Progenitor cell of endocrine pancreas (in vitro differentiated cells): ENCODE data around the gene TMA7B. TPM values are rescaled to one million over a fixed set of nuclear protein-coding genes. Genes with fewer than 3 reads are reported as not detected.
"Not testable (repeated sequence)": the region's sequence is repeated elsewhere in the genome, so short reads cannot be mapped to it uniquely, and the experiment has no call there.

Experiments
- DNase-seq: peaks from one replicate; pipeline ENCODE4 v3.0.0; 2021; ENCODE audit warnings: low spot score; ENCODE audit not compliant: unreplicated experiment
- H3K27ac Mint-ChIP-seq: 2 replicates; pipeline ENCODE4 v1.8.0; 2021; ENCODE audit warnings: mild to moderate bottlenecking, moderate library complexity, mixed read lengths
- H3K27me3 Mint-ChIP-seq: 2 replicates; pipeline ENCODE4 v1.8.0; 2021; ENCODE audit warnings: mixed read lengths
- H3K36me3 Mint-ChIP-seq: 2 replicates; pipeline ENCODE4 v1.8.0; 2022; ENCODE audit warnings: mixed read lengths; ENCODE audit not compliant: insufficient read depth
- H3K4me1 Mint-ChIP-seq: 2 replicates; pipeline ENCODE4 v1.8.0; 2021; ENCODE audit warnings: low read depth, mixed read lengths
- H3K4me3 Mint-ChIP-seq: 2 replicates; pipeline ENCODE4 v1.8.0; 2021; ENCODE audit warnings: low read depth, mild to moderate bottlenecking, moderate library complexity, mixed read lengths
- H3K9me3 Mint-ChIP-seq: 2 replicates; pipeline ENCODE4 v1.8.0; 2021; ENCODE audit warnings: low read depth, mixed read lengths
- CTCF ChIP-seq: fragments of 200-600 bp; sonication (generic); IDR thresholded peaks from one replicate; pipeline ENCODE4 v1.5.0; 2021; ENCODE audit warnings: antibody characterized with exemption, mild to moderate bottlenecking; ENCODE audit not compliant: unreplicated experiment
- total RNA-seq: library from RNA; stranded (reverse); gene quantifications from 2 replicates; pipeline ENCODE4 v1.2.1, GENCODE V29; 2021

Gene TMA7B
- total RNA-seq, 1 donor from 2014 or later = not detected

DNA sequence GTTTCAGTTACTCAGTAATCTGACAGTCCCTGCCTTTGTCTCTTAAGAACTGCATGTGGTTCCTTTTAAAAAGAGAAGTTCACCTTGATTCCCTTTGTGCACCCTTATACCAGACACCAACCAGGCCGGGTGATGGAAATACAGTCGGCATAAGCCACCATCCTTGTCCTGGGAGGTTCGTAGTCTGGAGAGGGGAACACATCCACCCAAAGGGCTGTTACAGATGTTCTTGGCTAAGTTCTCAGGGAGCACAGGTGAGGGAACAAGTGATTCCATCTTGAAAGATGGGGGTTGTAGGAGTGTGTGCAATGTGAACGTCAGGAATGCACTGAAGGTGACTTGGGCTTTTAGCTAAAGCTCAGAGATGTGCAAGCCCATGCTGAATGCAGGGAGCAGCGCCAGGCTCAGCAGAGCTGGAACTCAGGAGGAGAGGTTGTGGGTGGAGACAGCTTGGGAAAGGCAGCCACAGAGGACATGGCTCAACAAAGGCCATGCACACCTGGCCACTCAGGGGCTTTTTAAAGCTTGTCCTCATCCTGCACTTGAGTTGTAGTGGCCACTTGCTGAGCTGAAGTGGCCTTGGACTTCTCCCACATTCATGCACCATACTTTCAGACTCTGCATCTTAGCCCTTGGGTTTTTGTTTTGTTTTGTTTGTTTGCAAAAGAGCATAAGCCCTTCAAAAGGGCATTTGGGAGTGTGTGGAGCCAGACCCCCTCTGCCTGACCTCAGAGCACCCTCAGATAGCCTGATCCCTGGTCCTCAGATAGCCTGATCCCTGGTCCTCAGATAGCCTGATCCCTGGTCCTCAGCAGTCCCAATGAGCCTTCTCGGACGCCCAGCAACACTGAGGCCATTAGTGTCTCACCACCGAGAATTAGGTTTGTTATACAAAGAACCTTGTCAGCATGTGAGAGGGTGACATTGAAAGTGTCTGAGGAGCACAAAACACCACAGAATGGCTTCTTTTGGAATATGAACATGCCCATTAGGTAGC is 12.7 kb upstream of the TMA7B start:
- H3K9me3 Mint-ChIP-seq = no peaks in the 10 kb centered on the region
- DNase-seq = no peak
- no peaks in the 10 kb centered on the region for H3K36me3 Mint-ChIP-seq
- H3K27me3 Mint-ChIP-seq = peaks cover 9% of the 10 kb centered on the region
- H3K4me3 Mint-ChIP-seq = no peak overlapping the region
- no peak overlapping the region for H3K27ac Mint-ChIP-seq
- TF ChIP-seq CTCF = no peak
- H3K4me1 Mint-ChIP-seq = peaks cover 22% of the 10 kb centered on the region

GRCh38 chr22:39949964-39950737 is 10.0 kb upstream of the TMA7B start:
- TF ChIP-seq CTCF = no peak
- Mint-ChIP-seq H3K4me3 (no peak overlapping the region), H3K27me3 (peaks cover 9% of the 10 kb centered on the region), H3K36me3 (no peaks in the 10 kb centered on the region), H3K27ac (no peak overlapping the region), H3K4me1 (peaks cover 15% of the 10 kb centered on the region), H3K9me3 (no peaks in the 10 kb centered on the region)
- DNase-seq = no peak

GRCh38 chr22:39951603-39952293 is 8.4 kb upstream of the TMA7B start:
- H3K27ac Mint-ChIP-seq, H3K4me1 Mint-ChIP-seq, H3K27me3 Mint-ChIP-seq, H3K36me3 Mint-ChIP-seq, H3K9me3 Mint-ChIP-seq, H3K4me3 Mint-ChIP-seq, DNase-seq: not testable (repeated sequence)

DNA sequence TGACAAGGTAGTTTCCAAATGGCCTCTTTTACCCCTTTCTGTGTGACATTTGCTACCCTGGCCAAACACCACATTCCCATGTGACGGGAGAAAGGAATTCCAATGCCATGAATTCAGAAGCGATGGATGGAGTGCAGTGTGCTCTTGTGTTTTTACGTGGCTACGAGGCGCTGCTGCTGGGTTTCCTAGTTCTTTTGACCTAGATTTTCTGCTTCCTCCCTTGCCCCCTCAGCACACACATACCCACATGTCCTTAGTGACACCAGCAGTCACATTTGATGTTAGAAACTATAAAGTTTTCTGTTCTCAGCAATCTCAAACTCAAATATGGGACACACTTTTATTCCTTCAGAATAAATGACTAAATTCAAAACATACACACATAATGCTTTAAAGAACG is 7.8 kb upstream of the TMA7B start:
- no peaks in the 10 kb centered on the region for H3K9me3 Mint-ChIP-seq
- H3K27ac Mint-ChIP-seq = no peak overlapping the region
- no peak for TF ChIP-seq CTCF
- H3K27me3 Mint-ChIP-seq = peaks cover 9% of the 10 kb centered on the region
- H3K36me3 Mint-ChIP-seq = no peaks in the 10 kb centered on the region
- H3K4me1 Mint-ChIP-seq = peaks cover 3% of the 10 kb centered on the region
- no peak overlapping the region for H3K4me3 Mint-ChIP-seq
- no peak for DNase-seq

- H3K4me3 Mint-ChIP-seq = no peak overlapping the region
- H3K36me3 Mint-ChIP-seq = no peaks in the 10 kb centered on the region
- H3K27ac Mint-ChIP-seq = no peak overlapping the region
- peaks cover 4% of the 10 kb centered on the region for H3K4me1 Mint-ChIP-seq
- H3K27me3 Mint-ChIP-seq = peaks cover 11% of the 10 kb centered on the region
- TF ChIP-seq CTCF = no peak
- no peak for DNase-seq
- no peaks in the 10 kb centered on the region for H3K9me3 Mint-ChIP-seq
Observed at GRCh38 chr22:39953101-39953500, 7.1 kb upstream of the TMA7B start.
